HG02571 (cell line): Measurements from ENCODE around the gene KCNMB4.
A peak's percentile ranks its signal among the peaks of the same experiment; 100 is the strongest.

ENCODE experiments used
- ATAC-seq: cut with Tn5 transposase; IDR thresholded peaks from one replicate; pipeline ENCODE4 v1.9.1; 2021; ENCODE audit warnings: mild to moderate bottlenecking, moderate library complexity; ENCODE audit not compliant: unreplicated experiment

The KCNMB4 gene

GRCh38 chr12:70430400-70430799 lies 64.3 kb downstream of the KCNMB4 start:
- no peak for ATAC-seq

- no peak for ATAC-seq
These were observed 70.7 kb downstream of the KCNMB4 start for GRCh38 chr12:70436836-70437235.

GRCh38 chr12:70443062-70443673 lies 77.1 kb downstream of the KCNMB4 start:
- no peak for ATAC-seq

GRCh38 chr12:70444903-70445302 lies 78.8 kb downstream of the KCNMB4 start:
- no peak for ATAC-seq

GRCh38 chr12:70448371-70448770 lies 82.3 kb downstream of the KCNMB4 start:
- no peak for ATAC-seq

DNA sequence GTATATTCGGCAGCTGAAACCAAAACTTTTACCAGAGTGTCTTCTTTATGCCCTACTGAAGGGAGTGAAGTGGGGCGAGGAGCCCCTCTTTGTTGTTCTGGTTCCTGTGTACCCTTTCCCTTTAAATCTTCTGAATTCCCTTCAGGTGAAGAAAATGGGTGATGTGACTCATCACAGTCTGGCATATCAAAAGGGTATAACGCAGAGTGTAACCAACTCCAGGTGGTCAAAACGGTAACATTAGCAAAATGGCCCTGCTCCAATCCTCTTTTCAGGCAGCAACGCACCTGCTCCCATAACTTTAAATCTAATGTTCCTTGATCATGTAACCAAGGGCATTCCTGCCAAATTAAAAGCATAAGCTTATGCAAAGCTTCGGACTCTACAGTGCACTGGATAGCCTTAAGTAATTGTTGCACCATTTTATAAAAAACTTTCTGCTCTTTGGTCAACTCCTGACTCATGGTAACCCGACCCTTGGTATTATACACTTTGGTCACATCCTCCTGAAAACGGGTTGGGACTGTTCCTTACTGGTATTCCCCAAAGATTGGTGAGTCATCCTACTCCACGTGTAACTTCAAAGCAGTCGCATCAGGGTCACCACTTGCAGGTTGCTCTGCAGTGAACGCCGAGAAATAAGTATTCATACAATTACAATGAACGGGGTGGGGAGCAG lies 83.1 kb downstream of the KCNMB4 start:
- ATAC-seq = no peak

- no peak for ATAC-seq
These were observed 83.8 kb downstream of the KCNMB4 start for GRCh38 chr12:70449753-70450341.

DNA sequence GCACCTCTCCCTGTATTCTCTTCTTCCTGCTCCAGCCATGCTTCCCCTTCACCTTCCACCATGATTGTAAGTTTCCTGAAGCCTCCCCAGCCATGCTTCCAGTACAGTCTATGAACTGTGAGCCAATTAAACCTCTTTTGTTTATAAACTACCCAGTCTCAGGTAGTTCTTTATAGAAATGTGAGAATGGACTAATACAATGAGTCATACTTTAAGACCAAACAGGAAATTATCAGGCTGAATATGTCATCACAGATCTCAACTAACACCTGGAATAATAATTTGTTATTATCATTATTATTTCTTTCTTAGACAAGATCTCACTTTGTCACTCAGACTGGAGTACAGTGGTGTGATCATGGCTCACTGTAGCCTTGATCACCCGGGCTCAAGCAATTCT lies 85.4 kb downstream of the KCNMB4 start:
- no peak for ATAC-seq

DNA sequence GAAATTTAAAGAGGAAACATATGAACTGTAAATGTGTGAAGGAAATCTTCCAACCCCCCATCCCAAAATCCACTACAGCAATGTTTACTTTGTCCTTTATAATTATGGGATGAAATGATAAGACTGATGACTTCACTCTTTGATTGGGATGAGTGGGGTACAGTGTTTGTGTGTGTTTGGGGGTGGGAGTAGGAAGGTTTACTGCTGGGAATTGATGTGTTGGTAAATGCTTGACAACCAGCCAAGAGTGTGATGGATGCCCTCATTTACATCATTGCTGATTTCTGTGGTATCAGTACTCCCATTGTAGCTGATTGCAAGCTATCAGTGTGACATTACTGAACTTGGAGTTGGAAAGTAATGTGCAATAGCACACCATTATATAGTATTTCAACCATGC lies 90.9 kb downstream of the KCNMB4 start:
- ATAC-seq = no peak

DNA sequence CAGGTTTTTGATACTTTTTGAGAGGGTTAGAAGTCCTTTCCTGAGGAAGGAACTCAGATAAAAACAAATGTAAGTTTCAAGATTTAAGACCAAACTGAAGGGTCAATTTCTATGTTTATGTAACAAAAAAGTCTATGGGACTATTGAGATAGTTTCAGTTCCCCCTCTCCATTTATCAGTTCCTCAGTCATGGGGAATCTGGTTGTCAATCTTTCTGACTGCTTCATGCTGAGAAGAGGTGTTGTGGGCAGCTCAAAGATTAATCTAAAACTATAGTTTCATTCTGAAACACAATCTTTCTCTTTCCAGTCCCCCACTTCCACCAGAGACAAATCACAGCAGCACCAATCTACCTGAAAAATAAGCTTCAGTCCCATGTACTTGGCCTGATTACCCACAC lies 93.7 kb downstream of the KCNMB4 start:
- no peak for ATAC-seq

DNA sequence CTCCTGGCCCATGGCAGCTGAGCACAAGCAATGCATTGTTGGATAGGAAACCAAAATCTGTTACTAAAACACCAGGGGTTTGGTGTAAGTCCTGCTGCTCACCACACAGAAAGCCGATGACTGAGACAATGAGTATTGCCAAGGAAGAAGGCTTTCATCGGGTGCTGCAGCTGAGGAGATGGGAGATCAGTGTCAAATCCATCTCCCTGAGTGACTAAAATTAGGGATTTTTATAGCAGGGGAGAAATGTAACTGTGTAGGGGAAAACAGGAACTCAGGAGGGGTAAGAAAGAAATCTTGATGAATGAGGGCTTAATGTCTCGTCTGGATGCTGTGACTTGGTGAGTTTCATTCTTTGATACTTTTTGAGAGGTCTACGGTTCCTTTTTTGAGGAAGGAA lies 97.9 kb downstream of the KCNMB4 start:
- ATAC-seq = no peak

DNA sequence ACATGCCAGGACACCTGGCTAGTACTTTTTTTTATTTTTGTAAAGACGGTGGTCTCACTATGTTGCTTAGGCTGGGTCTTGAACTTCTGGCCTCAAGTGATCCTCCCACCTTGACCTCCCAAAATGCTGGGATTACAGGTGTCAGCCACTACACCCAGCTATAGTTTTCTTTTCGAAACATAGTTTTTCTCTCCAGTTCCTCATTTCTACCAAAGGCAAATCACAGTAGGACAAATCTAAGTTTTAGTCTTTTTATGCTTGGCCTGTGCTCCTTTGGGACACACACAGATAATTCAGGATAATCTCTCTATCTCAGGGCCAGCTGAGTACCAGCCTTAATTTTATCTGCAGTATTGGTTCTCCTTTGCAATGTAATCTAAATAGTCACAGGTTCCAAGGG lies 100.7 kb downstream of the KCNMB4 start:
- ATAC-seq = no peak

DNA sequence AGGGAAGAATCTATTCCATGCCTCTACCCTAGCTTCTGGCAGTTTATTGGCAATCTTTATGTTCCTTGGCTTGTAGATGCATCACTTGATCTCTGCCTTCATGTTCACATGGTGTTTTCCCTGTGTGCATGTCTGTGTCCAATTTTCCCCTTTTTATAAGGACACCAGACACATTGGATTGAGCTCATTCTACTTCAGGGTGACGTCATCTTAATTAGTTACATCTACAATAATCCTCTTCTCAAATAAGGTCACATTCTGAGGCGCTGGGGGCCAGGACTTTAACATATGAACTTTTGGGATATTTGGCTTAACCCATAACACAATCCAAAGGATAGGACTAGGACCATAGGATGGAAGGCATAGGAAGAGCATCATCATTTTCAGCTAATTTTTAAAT lies 101.4 kb downstream of the KCNMB4 start:
- ATAC-seq = no peak

DNA sequence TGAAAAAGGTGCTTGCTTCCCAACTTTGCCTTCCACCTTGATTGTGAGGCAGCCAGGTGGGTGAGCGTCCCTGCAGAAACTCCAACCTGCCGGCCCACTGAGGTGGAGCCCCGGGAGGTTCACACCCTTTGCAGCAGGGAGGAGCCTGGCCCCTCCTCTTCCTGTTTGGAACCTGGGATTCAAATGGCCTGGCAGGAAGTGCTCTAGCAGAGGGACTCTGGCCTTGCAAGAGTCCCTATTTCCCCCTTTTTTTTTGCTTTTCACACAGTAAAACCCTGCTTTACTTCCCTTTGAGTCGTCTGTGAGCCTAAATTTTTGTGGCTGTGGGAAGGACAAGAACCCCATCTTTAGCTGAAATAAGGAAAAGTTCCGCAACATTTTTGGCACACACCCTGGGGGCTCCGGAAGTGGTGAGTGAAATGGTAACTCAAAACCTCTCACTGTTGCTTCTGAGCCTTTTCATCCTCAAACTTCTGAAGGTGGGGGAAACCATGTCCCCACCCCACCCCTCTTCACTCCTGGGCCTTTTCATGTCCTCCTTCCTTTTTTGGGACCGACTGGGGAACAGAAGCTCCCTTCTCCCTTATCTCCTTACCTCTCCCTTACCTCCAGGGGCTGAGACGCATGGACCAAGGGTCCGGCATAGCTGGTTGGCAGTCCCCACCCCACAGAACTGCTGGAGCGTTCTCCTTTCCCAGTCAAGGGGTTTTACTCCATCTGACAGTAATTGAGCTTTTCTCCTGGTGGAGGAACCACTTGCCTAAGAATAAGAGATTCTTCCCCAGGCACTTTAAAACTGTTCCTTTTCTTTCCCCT lies 102.0 kb downstream of the KCNMB4 start:
- peak; percentile 67 for ATAC-seq

DNA sequence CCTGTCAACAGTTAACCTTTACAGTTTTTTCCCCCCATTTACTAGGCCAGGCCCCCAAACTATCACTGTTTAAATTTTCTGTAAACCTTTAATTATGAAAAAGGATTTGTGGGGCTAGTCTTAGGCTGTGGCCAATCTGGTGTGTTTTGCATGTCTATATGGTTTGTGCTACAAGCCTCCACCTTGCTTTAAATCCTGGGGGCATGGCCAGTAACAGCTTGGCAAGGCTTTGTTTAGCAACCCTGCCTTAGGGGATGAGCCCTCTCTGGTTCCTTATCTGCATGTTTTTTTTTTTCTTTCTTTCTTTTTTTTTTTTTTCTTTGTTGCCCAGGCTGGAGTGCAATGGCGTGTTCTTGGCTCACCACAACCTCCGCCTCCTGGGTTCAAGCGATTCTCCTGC lies 102.7 kb downstream of the KCNMB4 start:
- ATAC-seq = no peak

- no peak for ATAC-seq
These were observed 103.2 kb downstream of the KCNMB4 start for GRCh38 chr12:70469221-70469820.

- ATAC-seq = no peak
These were observed 116.7 kb downstream of the KCNMB4 start for GRCh38 chr12:70482764-70483163.
